ENCODE data around the gene ABHD18.
"Not testable (repeated sequence)": the region's sequence is repeated elsewhere in the genome, so short reads cannot be mapped to it uniquely, and the experiment has no call there.

ABHD18 gene

DNA sequence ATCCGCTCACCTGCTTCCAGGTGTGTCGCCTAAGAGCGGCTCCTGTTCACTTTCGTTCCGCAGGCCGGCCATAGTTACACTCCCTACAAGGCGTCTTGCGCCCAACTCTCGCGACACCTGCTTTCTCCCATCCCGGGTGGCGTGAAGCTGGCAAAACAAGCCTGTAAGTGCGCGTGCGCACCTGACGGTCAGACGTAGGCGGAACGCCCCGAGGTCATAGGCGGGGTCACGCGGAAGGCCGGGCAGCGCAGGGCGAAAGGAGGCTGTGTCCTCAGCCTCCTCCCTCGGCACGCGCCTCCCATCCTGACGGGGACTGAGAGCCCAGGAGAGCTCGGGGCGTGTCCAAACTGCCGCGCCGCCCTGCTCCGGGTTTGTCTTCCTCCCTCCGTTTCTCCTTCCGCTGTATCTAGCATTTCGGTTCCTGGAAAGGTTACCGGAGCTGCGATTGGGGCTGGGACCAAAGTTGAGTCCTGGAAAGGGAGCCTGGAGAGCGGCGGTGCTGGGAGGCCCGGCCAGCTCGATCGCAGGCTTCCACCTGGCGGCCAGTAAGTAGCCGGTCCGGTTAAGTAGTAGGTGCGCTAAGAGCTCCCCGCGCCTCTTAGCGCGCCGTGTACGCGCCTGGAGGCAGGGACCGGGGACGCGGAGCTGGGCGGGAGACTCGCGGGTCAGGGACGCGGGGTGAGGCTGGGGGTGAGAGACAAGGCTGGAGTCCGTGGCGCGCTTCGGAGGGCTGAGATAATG lies at the start of gene ABHD18, which contains the start of gene MFSD8:
Gene ABHD18, plus strand, starts transcription at position 345 of the 741 bp plus-strand sequence. CDS start 17,550 bp downstream, outside the sequence.
Gene MFSD8, minus strand, starts transcription at position 112 of the 741 bp plus-strand sequence. Its CDS starts 40 bp downstream, at position 72.
- peak; percentile 98 for DNase-seq

GRCh38 chr4:127916512-127916911 lies 48.7 kb upstream of the ABHD18 start:
- no peak for DNase-seq

- no peak for DNase-seq
These were observed 48.1 kb upstream of the ABHD18 start for GRCh38 chr4:127917151-127917550.

DNA sequence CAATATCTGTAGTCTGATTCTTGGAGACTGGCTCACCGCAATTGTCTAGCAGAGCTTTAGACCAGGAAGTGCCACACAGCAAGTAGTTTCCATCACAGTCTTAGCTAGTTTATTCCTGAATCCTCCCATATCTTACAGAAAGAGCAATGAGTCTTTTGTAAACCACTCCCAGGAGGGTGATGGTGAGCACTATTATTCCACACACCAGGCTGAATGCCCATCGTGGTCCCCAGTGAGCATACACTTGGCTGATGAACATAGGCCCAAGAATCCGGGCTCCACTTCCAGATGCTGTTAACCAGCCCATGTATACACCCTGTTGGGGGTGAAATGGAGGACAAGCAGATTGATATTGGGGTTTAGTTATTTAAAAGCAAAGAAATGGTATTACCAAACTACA lies 44.7 kb upstream of the ABHD18 start:
- DNase-seq, result no peak

- DNase-seq, result no peak
These were observed 43.0 kb upstream of the ABHD18 start for GRCh38 chr4:127922226-127922625.

DNA sequence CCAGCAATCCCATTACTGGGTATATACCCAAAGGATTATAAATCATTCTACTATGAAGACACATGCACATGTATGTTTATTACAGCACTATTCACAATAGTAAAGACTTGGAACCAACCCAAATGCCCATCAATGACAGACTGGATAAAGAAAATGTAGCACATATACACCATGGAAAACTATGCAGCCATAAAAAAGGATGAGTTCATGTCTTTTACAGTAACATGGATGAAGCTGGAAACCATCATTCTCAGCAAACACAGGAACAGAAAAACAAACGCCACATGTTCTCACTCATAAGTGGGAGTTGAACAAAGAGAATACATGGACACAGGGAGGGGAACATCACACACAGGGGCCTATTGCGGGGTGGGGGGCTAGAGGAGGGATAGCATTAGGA lies 39.5 kb upstream of the ABHD18 start:
- not testable (repeated sequence) for DNase-seq

DNA sequence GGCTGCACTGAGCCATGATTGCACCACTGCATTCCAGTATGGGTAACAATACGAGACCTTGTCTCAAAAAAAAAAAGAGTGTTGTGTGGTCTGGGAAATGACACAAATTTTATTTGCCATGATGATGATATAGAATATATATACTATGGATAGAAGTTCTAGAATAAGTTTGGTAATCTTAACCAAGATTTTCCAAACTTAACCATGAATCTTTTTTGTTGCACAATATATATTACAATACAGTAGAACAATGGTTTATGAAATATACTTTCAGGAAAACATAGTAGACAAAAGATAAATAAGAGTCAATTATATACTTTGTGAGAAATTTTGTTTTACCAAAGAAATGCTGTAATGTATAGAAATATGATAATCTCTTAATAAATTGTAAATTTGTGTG lies 35.0 kb upstream of the ABHD18 start:
- DNase-seq, result no peak

GRCh38 chr4:127931836-127932235 lies 33.4 kb upstream of the ABHD18 start:
- not testable (repeated sequence) for DNase-seq

DNA sequence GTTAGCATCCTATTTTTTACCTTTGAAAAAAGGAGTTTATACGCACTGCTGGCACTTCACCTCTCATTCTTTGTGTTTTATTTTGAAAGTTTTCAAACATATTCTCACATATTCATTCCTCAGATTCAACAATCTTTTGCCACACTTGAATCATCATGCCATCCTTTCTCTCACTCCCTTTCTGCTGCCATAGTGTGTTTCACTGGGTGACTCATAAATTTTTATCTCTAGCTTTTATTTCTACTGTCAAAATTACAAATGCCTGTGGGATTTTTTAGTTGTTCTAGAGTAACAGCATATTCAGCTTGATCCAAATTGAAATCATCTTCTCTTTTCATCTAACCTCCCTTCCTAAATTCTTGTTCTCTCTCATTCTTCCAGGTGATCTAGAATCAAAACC lies 28.2 kb upstream of the ABHD18 start:
- no peak for DNase-seq

DNA sequence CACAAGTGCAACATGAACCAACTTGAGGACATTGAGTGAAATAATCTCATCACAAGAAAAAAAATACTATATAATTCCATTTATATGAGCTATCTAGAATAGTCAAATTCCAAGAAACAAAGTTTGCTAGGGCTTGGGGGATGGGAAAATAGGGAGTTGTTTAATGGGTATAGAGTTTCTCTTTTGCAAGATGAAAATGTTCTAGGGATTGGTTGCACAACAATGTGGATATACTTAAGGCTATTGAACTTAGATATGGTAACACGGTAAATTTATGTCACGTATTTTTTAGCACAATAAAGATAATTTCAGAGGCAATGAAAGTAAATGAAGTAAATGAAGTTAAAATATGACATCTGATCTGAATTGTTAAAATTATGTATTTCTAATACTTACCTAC lies 8.1 kb upstream of the ABHD18 start:
- DNase-seq, result no peak

DNA sequence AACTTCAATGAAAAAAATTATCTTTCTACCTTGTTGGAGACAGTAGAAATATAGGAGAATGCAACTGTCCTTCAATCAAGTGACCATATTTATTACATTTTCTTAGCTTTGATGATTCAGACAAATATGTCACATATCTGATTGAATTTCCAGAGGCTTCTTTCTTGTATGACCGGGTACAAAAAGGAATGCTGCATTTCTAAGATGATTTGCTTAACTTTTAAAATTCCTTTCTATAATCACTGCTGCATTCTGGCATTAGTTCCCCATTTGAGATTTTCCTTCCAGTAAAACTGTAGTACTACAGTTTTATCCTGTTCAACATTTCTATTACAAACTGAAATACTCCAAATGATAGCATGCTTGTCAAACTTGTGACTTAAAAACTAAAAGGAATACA lies 5.4 kb upstream of the ABHD18 start:
- DNase-seq, result no peak

DNA sequence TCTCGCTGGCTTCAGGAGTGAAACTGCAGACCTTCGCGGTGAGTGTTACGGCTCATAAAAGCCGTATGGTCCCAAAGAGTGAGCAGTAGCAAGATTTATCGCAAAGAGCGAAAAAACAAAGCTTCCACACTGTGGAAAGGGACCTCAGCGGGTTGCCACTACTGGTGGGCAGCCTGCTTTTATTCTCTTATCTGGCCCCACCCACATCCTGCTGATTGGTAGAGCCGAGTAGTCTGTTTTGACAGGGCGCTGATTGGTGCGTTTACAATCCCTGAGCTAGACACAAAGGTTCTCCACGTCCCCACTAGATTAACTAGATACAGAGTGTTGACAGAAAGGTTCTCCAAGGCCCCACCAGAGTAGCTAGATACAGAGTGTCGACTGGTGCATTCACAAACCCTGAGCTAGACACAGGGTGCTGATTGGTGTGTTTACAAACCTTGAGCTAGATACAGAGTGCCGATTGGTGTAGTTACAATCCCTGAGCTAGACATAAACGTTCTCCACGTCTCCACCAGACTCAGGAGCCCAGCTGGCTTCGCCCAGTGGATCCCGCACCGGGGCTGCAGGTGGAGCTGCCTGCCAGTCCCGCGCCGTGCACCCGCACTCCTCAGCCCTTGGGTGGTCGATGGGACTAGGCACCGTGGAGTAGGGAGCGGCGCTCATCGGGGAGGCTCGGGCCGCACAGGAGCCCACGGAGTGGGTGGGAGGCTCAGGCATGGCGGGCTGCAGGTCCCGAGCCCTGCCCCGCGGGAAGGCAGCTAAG lies 1.4 kb upstream of the ABHD18 start:
- not testable (repeated sequence) for DNase-seq

DNA sequence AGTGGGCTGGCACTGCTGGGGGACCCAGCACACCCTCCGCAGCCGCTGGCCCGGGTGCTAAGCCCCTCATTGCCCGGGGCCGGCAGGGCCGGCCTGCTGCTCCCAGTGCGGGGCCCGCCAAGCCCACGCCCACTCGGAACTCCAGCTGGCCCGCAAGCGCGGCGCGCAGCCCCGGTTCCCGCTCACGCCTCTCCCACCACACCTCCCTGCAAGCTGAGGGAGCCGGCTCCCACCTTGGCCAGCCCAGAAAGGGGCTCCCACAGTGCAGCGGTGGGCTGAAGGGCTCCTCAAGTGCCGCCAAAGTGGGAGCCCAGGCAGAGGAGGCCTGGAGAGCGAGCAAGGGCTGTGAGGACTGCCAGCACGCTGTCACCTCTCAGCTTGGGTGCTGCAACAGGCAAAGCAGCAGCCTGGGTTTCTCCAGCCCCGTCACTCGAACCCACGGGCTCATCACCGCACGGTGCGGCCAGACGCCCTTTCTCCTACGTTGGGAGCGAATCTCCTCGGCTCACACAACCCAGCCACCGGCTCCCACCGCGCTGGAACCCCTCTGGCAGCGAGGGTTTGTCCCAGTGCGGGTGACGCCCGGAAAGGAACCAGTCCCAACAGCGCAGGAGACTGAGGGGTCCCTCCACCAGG lies 662 bp upstream of the ABHD18 start:
- not testable (repeated sequence) for DNase-seq

- peak; percentile 65 for DNase-seq
These were observed 583 bp downstream of the ABHD18 start for GRCh38 chr4:127965803-127966175.

DNA sequence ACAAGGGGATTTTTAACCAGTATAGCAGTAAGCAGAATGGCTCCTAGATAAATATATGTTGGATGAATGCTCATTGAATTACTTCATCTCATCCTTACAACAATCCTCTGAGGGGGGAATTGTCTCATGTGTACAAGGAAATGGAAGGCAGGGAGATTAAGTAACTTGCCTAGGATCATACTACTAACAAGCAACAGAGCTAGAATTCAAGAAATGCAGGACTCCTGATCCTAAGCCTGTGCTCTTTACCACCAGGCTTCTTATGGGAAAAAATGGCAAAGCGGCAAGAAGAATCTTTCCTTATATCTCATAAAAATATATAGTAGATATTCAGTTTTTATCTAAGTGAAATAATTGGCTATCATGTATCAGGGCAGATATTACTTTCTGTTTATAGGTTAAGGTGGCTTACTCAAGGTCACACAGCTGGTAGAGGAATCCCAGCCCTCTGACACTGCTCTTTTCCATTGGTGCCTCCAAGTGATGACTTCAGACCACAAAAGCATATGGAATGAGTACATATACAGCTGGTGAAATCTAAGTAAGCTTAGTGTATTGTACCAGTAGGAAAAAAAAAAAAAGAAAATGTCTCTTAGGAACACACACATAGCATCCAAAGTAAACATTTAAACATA lies 2.1 kb downstream of the ABHD18 start:
- no peak for DNase-seq

DNA sequence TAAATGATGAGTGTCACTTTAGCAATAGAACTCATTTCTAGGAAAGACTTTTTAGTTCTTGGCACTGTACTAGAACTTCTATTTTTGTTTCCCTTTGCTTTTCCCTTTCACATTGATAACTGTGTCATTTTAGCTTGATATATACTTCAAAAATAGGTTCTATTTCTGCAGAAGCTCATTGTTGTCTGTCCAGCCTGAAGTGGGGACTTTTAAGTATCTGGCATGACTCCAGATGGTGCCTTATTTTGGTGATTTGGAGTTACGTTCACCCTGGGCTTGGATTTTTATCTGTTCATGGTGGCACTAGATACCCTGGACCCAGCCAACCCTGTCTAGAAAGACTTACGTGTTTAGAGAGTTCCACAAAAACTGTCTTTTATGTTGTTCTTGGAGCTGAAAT lies 3.4 kb downstream of the ABHD18 start:
- DNase-seq, result no peak

- not testable (repeated sequence) for DNase-seq
These were observed 5.7 kb downstream of the ABHD18 start for GRCh38 chr4:127970925-127971324.

- no peak for DNase-seq
These were observed 10.0 kb downstream of the ABHD18 start for GRCh38 chr4:127975121-127975770.

GRCh38 chr4:127978930-127979329 lies 13.7 kb downstream of the ABHD18 start:
- DNase-seq, result no peak

DNA sequence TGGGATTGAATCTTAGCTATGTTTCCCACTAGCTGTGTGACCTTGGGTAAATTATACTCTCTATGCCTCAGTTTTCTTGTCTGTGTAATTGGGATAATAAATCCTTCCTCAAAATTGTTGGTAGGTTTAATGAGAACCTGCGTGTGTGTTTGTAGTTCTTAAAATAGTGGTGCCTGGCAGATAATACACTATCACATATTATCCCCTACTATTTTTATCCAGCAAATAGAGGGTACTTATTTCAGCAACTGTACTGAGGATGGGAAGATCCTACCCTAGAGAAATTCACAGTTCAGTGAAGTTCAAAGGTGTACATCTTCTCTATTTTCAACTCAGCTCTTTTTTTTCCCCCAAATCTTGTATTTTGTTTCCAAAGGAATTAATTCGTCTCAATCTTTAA lies 17.2 kb downstream of the ABHD18 start:
- no peak for DNase-seq

- DNase-seq, result no peak
These were observed 20.8 kb downstream of the ABHD18 start for GRCh38 chr4:127985989-127986388.

DNA sequence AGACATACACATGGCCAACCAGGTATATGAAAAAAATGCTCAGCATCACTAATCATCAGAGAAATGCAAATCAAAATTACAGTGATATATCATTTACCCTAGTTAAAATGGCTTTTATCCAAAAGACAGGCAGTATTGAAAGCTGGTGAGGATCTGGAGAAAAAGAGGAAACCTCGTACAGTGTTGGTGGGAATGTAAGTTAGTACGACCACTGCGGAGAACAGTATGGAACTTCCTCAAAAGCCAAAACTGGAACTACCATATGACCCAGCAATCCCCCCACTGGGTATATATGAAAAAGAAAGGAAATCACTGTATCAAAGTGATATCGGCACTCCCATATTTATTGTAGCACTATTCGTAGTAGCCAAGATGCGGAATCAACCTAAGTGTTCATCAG lies 23.4 kb downstream of the ABHD18 start:
- no peak for DNase-seq

GRCh38 chr4:127993151-127993550 lies 27.9 kb downstream of the ABHD18 start:
- DNase-seq, result no peak

All from activated gamma-delta T cell treated with Interleukin-2 at 50 U/mL for 16 hours (primary cell).